Endothelial cell (in vitro differentiated cells): ENCODE results near the gene ARHGEF12. TPM values are rescaled to one million over a fixed set of nuclear protein-coding genes. Genes with fewer than 3 reads are reported as not detected.

Experiments used
- DNase-seq: peaks from one replicate; pipeline ENCODE4 v3.0.0; 2021; ENCODE audit warnings: low spot score
- H3K27ac Mint-ChIP-seq: one replicate; pipeline ENCODE4 v1.8.0; 2021; ENCODE audit warnings: mixed read lengths, inconsistent platforms; ENCODE audit not compliant: unreplicated experiment
- H3K27me3 Mint-ChIP-seq: one replicate; pipeline ENCODE4 v1.8.0; 2021; ENCODE audit warnings: mild to moderate bottlenecking, moderate library complexity, mixed read lengths, inconsistent platforms; ENCODE audit not compliant: unreplicated experiment
- H3K36me3 Mint-ChIP-seq: one replicate; pipeline ENCODE4 v1.8.0; 2021; ENCODE audit warnings: mild to moderate bottlenecking, low read depth, mixed read lengths, inconsistent platforms; ENCODE audit not compliant: unreplicated experiment
- H3K4me1 Mint-ChIP-seq: one replicate; pipeline ENCODE4 v1.8.0; 2021; ENCODE audit warnings: mild to moderate bottlenecking, mixed read lengths, inconsistent platforms; ENCODE audit not compliant: unreplicated experiment
- H3K4me3 Mint-ChIP-seq: one replicate; pipeline ENCODE4 v1.8.0; 2021; ENCODE audit warnings: mild to moderate bottlenecking, mixed read lengths, inconsistent platforms; ENCODE audit not compliant: unreplicated experiment
- H3K9me3 Mint-ChIP-seq: one replicate; pipeline ENCODE4 v1.8.0; 2021; ENCODE audit warnings: mixed read lengths, inconsistent platforms; ENCODE audit not compliant: unreplicated experiment
- CTCF ChIP-seq: fragments of 200-600 bp; sonication (generic); IDR thresholded peaks from one replicate; pipeline ENCODE4 v1.5.0; 2021; ENCODE audit warnings: antibody characterized with exemption; ENCODE audit not compliant: unreplicated experiment
- total RNA-seq: library from RNA; stranded (reverse); fragmentation: NEBNext Ultra II Directional; extraction: Animal tissue kit (Norgen Biotek cat#: 25700); gene quantifications from one replicate; pipeline ENCODE4 v1.2.1, GENCODE V29; 2021; ENCODE audit not compliant: unreplicated experiment

ARHGEF12 gene
- total RNA-seq, 1 donor from 2014 or later, result 128 TPM

- no peak for TF ChIP-seq CTCF
- no peak for DNase-seq
- no peaks in the 10 kb centered on the region for H3K9me3 Mint-ChIP-seq
- no peak overlapping the region for H3K27ac Mint-ChIP-seq
- no peaks in the 10 kb centered on the region for H3K27me3 Mint-ChIP-seq
- H3K4me1 Mint-ChIP-seq, result no peaks in the 10 kb centered on the region
- H3K4me3 Mint-ChIP-seq, result no peak overlapping the region
- no peaks in the 10 kb centered on the region for H3K36me3 Mint-ChIP-seq
Observed at GRCh38 chr11:120424970-120425332, 88.7 kb downstream of the ARHGEF12 start.

GRCh38 chr11:120425527-120425926, 89.3 kb downstream of the ARHGEF12 start:
- Mint-ChIP-seq H3K4me1 (no peaks in the 10 kb centered on the region), H3K27me3 (no peaks in the 10 kb centered on the region), H3K27ac (no peak overlapping the region), H3K36me3 (no peaks in the 10 kb centered on the region), H3K4me3 (no peak overlapping the region), H3K9me3 (no peaks in the 10 kb centered on the region)
- DNase-seq, result no peak
- no peak for TF ChIP-seq CTCF

- Mint-ChIP-seq H3K27me3 (no peaks in the 10 kb centered on the region), H3K27ac (no peak overlapping the region), H3K36me3 (peaks cover 9% of the 10 kb centered on the region), H3K4me3 (no peak overlapping the region), H3K9me3 (no peaks in the 10 kb centered on the region), H3K4me1 (no peaks in the 10 kb centered on the region)
- no peak for DNase-seq
- TF ChIP-seq CTCF, result no peak
Observed at GRCh38 chr11:120430146-120430545, 93.9 kb downstream of the ARHGEF12 start.

- Mint-ChIP-seq H3K36me3 (peaks cover 9% of the 10 kb centered on the region), H3K4me1 (no peaks in the 10 kb centered on the region), H3K27me3 (no peaks in the 10 kb centered on the region), H3K4me3 (no peak overlapping the region), H3K9me3 (no peaks in the 10 kb centered on the region), H3K27ac (no peak overlapping the region)
- DNase-seq, result peak; percentile 5
- no peak for TF ChIP-seq CTCF
Observed at GRCh38 chr11:120431633-120432032, 95.4 kb downstream of the ARHGEF12 start.

GRCh38 chr11:120432056-120433018, 96.1 kb downstream of the ARHGEF12 start:
- Mint-ChIP-seq H3K27ac (peak overlapping the region; percentile 20), H3K4me3 (no peak overlapping the region), H3K9me3 (no peaks in the 10 kb centered on the region), H3K27me3 (no peaks in the 10 kb centered on the region), H3K4me1 (no peaks in the 10 kb centered on the region), H3K36me3 (peaks cover 9% of the 10 kb centered on the region)
- no peak for DNase-seq
- TF ChIP-seq CTCF, result no peak
